GM21717 (cell line): ENCODE measurements around the gene PMEL.

Source experiments
- ATAC-seq: cut with Tn5 transposase; IDR thresholded peaks from one replicate; pipeline ENCODE4 v1.9.1; 2021; ENCODE audit warnings: mild to moderate bottlenecking, moderate library complexity; ENCODE audit not compliant: unreplicated experiment

PMEL gene

GRCh38 chr12:55942577-55943136, 23.2 kb downstream of the PMEL start:
- ATAC-seq, result no peak

GRCh38 chr12:55942055-55942454, 23.8 kb downstream of the PMEL start:
- ATAC-seq, result no peak

DNA sequence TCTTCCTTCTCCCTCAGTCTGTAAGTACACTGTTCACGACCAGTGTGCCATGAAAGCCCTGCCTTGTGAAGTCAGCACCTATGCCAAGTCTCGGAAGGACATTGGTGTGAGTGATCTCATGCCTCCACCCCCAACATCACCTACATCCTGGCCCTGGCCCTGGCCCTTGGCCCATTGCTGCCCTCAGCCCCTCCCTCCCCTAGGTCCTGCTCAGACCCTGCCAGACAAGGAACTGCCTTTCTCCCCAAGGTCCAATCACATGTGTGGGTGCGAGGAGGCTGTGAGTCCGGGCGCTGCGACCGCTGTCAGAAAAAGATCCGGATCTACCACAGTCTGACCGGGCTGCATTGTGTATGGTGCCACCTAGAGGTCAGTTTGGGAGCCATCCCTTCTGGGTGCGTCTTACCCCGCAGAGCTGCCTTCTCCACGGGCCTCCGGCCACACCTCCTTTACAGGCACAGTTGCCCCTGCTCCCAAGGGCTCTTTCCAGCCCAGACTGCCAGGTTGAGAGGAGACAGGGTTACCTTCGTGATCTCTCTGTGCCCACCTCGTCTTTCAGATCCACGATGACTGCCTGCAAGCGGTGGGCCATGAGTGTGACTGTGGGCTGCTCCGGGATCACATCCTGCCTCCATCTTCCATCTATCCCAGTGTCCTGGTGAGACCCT, 25.6 kb downstream of the PMEL start:
- peak; percentile 87 for ATAC-seq

DNA sequence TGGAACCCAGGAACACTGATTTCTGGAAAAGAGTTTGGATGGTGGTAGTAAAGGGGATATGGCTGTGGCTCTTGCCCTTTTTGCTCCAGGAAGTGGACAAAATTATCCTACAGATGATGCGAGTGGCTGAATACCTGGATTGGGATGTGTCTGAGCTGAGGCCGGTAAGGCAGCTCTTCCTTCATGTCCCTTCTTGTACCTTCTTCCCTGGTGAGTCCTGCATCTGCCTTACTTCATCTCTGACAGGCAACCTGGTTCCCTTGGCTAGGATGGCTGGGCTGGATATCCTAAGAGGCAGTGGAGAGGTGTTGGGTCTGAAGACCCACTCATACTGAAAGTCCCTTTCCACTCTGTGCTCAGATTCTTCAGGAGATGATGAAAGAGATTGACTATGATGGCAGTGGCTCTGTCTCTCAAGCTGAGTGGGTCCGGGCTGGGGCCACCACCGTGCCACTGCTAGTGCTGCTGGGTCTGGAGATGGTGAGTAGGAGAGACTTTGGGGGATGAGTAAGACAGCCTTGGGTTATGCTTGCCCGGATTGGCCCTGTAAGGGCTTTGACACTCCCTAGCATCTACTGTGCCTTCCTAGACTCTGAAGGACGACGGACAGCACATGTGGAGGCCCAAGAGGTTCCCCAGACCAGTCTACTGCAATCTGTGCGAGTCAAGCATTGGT, 26.9 kb downstream of the PMEL start:
- no peak for ATAC-seq

DNA sequence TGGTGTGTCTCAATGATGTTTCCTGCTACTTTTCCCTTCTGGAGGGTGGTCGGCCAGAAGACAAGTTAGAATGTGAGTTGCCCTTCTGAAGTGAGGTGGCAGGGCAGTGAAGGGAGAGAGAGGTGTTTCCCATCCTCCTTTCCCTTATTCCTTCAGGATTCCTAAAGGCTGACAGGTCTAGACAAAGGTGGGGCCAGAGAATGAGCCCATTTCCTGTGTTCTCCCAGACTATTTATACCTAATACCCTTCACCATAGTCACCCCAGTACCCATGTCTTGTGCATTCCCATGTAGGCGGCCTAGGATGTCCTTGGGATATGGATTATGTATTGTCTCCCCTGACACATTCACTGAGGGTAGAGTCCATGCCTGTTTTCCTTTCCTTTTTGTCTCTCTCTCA, 27.9 kb downstream of the PMEL start:
- no peak for ATAC-seq

DNA sequence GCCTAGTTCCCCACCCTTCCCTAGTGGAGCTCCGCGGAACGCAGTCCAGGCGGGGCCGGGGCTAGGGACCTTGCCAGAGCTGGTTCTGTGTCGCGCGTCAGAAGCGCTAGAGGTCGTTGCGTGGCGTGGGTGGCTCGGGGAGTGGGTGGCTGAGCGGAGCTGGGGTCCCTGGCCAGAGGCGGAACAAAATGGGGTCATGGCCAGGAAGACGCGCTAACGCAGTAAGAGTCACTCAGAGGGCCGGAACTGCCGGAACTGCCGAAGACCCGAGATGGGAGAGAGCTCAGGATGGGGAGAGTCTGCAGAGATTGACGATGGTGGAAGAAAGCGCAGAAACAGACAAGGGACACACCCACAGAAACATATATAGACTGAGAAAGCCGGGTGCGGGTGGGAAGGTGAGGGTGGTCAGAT, 30.1 kb downstream of the PMEL start:
- no peak for ATAC-seq

DNA sequence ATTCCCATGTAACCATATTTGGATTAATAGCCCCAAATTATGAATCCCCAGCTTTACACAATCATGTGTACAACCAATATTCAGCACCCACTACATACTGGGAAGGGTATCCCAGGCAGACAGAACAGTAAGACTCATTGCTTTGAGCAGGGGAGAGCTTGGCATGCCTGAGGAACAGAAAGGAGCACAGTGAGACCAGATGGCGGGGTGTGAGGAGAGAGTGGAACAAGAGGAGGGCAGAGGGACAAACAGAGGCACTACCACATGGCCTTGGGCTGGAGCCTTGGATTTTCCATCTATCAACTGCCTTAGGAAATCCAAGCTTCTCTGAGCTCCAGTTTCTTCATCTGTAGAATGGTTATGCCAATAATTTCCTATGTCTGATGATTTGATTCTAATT, 31.1 kb downstream of the PMEL start:
- no peak for ATAC-seq

GRCh38 chr12:55933799-55934742, 31.8 kb downstream of the PMEL start:
- no peak for ATAC-seq

- ATAC-seq, result no peak
These were observed 32.6 kb downstream of the PMEL start for GRCh38 chr12:55933169-55933798.

GRCh38 chr12:55932551-55932910, 33.3 kb downstream of the PMEL start:
- no peak for ATAC-seq

DNA sequence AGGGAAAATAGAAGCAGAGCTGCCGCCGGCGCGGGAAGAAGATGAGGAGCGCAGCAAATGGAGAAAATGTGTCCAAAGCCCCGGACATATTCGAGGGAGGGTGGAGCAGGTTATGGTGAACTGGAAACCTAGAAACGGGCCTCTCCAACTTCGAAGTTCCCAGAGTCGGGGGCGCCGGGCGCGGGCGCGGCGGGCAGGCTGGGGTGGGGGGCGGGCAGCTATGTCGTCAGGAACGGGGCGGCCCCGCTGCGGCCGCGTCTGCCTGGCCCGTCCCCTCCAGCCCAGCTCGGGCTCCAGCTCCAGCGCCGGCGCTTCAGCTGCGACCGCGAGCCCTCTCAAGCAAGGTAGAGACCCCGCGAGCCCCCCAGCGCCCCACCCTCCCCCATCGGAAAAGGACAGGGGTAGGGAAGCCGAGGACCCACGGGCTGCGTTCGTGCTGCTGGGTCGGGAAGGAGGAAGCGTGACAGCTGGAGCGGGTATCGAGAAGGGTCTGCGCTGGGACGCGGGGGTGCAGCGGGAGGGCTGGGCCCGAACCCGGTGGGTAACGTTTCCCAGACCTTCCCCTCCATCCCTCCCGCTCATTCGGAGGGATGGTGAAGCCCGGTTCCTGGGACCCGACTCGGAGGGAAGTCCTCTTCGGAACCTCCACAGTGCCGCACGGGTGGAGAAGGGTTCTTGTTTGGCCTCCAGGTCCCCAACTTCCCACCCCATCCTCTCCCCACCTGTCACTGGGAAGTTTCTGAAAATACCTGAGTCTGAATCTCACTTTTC, 33.9 kb downstream of the PMEL start:
- ATAC-seq, result no peak

DNA sequence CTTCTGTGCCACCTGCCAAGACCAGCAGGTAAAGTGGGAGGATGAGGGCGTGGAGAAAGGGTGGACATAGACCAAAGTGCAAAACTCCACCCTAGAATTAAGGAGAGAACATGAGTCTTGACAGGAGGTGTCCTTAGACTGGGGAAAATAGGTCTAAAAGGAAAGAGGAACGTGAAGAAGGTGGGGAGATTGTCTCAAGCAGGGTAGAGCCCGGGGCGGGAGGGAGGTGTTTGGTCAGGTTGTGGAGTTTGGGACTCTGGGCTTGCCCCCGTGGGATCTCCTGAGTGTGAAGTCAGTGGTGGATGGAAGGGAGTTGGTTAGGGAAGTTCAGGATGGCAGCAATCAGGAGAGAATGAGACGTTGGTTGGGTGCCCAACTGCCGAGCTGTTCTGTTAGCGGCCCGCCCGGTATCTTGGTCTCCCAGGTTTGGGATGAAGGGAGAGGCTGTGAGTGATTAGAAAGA, 34.5 kb downstream of the PMEL start:
- no peak for ATAC-seq

DNA sequence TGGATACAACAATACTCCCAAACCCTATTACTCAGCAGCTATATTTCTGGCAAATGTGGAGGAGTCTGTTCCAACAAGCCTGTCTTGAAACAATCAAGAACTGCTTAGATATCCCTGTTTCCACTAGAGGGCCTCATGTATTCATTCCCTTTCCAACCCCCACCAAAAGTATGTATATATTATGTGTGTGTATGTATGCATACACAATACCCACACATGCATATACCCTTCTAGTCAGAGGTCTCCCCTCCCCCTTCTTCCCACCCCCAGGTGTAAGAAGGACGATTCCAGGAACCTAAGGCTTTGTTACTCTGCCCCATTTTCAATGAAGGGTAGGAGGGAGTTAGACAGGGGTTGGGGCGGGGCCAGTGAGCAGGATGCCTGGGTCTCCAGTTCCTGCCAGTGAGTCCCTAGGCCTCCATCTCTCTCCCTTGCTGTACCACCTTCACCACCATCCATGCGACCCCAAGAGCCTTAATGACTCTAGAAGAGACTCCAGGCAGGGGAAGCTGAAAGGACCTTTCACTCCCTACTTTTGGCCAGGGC, 35.0 kb downstream of the PMEL start, which contains the start of gene DGKA:
Gene DGKA, plus strand, starts transcription at position 392 of the 546 bp plus-strand sequence. CDS start 5,342 bp downstream, outside the sequence.
- no peak for ATAC-seq

GRCh38 chr12:55929306-55929791, 36.5 kb downstream of the PMEL start:
- ATAC-seq, result no peak

GRCh38 chr12:55927588-55928502, 38.0 kb downstream of the PMEL start, which contains the start of gene PYM1:
Gene PYM1, minus strand, starts transcription at chr12:55927894. Its CDS starts 133 bp downstream, at chr12:55927761.
- ATAC-seq, result peak; percentile 40

DNA sequence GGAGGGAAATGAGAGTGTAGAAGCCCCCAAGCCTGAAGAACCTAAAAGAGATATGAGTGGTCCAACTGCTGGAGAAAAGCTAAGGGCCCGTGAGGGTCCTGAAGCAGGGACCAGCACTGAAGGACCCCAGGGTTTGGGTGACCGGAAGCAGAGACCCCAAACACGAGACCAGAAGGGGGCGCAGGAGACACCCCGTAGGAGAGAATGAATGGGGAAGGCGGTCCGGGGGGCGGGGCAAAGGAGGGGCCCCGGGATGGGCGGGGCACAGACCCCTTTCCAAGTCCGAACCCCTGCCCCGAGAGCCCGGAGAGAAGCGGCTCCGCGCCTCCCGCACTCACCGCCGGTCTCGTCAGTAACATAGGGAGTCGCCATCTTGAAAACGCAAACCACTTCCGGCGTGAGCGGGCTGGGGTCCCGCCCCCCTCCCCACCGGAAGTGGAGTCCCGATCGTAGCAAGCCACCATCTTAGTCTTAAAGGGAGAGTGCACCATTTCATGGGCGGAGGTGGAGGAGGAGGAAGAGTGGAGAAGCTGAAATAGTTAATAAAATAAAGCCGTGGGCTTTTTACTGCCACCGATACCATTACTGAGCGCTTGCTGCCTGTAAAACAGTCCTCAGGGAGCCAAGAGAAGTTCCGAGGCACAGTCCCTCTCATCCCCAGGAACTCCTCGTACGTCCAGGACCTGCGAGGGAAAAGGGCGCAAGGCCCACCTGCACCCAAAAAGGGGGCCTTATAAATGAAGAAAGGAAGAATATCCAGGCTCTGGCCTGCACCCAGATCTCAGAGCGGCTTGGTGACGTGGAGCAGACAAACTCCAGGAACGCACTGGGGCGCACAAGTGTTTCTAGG, 38.9 kb downstream of the PMEL start:
- ATAC-seq, result peak; percentile 40
